SK-N-MC (cell line): ENCODE data around the gene PHLDB2.

ENCODE experiments used
- EZH2 ChIP-seq: fragments of 200-600 bp; sonication (generic); IDR thresholded peaks from one replicate; pipeline ENCODE4 v1.6.1; 2017; ENCODE audit warnings: antibody characterized with exemption
- POLR2AphosphoS5 ChIP-seq: IDR thresholded peaks from 2 replicates; pipeline ENCODE4 v1.6.1; 2012; ENCODE audit warnings: mild to moderate bottlenecking, low read depth, low read length, borderline replicate concordance

- no peak for TF ChIP-seq EZH2
- TF ChIP-seq POLR2AphosphoS5: no peak
Measured at GRCh38 chr3:111956449-111956848, 97.4 kb downstream of the PHLDB2 start.
